GM12874 (cell line): ENCODE data around the gene IL11.

Experiments
- CTCF ChIP-seq: IDR thresholded peaks from 2 replicates; pipeline ENCODE4 v1.5.1; 2011; ENCODE audit warnings: low read depth, mild to moderate bottlenecking, control low read depth, low read length, moderate library complexity; ENCODE audit not compliant: insufficient read depth

IL11 gene

DNA sequence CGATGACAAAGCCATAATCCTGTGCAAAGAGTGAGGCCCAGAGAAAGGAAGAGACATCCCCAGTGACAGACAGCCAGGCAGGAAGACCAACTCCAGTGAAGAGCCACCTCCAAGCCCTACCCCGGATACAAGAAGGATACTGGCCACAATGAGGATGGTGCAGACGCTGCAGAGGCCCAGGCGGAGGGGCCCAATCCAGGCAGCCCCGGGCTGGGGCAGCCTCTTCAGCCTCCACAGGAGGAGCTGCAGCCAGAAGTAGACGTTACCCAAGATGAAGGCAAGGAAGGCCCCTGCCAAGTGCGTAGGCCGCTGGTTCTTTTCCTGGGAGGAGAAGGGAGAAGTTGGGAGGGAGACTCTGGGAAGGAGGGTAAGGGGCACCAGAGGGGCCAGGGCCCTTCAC lies 53.6 kb downstream of the IL11 start:
- no peak for TF ChIP-seq CTCF

GRCh38 chr19:55315956-55316525 lies 54.2 kb downstream of the IL11 start:
- no peak for TF ChIP-seq CTCF

DNA sequence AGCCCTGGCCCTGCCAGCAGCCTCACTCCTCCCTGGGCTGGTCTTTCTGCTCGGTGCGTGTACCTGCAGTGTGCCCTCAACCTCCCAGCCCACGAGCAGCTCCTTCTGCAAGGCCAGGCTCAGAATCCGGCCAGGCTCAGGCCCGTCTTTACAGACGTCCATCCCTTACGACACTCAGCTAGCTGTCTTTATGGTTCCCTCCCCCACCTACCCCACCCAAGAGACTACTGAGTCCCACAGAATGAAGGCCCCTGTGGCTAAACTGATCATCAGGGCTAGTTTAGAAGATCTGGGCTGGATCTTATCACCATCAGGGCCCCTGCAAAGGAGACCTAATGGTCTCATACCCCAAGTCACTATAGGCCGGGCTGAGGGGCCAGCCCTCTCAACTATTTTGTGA lies 55.9 kb downstream of the IL11 start:
- no peak for TF ChIP-seq CTCF
